Uterus (tissue), 2 donors: Measurements from ENCODE around the gene TIGAR.

Experiments
- CTCF ChIP-seq, 4 experiments: fragments of 200-600 bp in 2 of 4; fragments of 450-650 bp in 2 of 4; sonication (generic) in 2 of 4; IDR thresholded peaks; one replicate each; pipeline ENCODE4 v1.5.1; 2016 to 2019; ENCODE audit warnings: antibody characterized with exemption in 4 of 4, mild to moderate bottlenecking in 2 of 4, moderate library complexity in 1 of 4
- POLR2A ChIP-seq, 2 donors: fragments of 450-650 bp; IDR thresholded peaks; one replicate each; pipeline ENCODE4 v1.6.1; 2016; ENCODE audit warnings: antibody characterized with exemption in 2 of 2, mild to moderate bottlenecking in 1 of 2, moderate library complexity in 1 of 2

GRCh38 chr12:4280351-4281163 is 40.5 kb upstream of the TIGAR start:
- TF ChIP-seq CTCF (IDR thresholded peaks at IDR 0.05) (no peak), POLR2A (IDR thresholded peaks at IDR 0.05) (no peak)
